H9 (cell line): Measurements from ENCODE around the gene CELF4. TPM values are rescaled to one million over a fixed set of nuclear protein-coding genes. Genes with fewer than 3 reads are reported as not detected.
A peak's percentile ranks its signal among the peaks of the same experiment; 100 is the strongest.

Experiments used
- DNase-seq: peaks from one replicate; pipeline ENCODE4 v3.0.0-alpha.2; 2017
- H2AFZ ChIP-seq: one replicate; pipeline ENCODE4 v1.6.1; 2013; ENCODE audit warnings: mild to moderate bottlenecking, low read length, control low read depth, moderate library complexity
- H2AK5ac ChIP-seq: 2 replicates; pipeline ENCODE4 v1.6.1; 2013; ENCODE audit warnings: low read length, control low read depth, mixed read lengths; ENCODE audit not compliant: insufficient read length
- H2BK120ac ChIP-seq: one replicate; pipeline ENCODE4 v1.6.1; 2013; ENCODE audit warnings: low read depth, mild to moderate bottlenecking, low read length, control low read depth, inconsistent platforms; ENCODE audit not compliant: poor library complexity, severe bottlenecking
- H2BK12ac ChIP-seq: 2 replicates; pipeline ENCODE4 v1.6.1; 2013; ENCODE audit warnings: low read length, control low read depth, mixed read lengths, low read depth; ENCODE audit not compliant: insufficient read length
- H2BK15ac ChIP-seq: 2 replicates; pipeline ENCODE4 v1.6.1; 2013; ENCODE audit warnings: low read depth, low read length, control low read depth
- H2BK20ac ChIP-seq: one replicate; pipeline ENCODE4 v1.6.1; 2013; ENCODE audit warnings: low read depth, mild to moderate bottlenecking, low read length, control low read depth, inconsistent platforms; ENCODE audit not compliant: poor library complexity, severe bottlenecking
- H2BK5ac ChIP-seq: 2 replicates; pipeline ENCODE4 v1.6.1; 2013; ENCODE audit warnings: low read length, control low read depth, mixed read lengths; ENCODE audit not compliant: insufficient read length
- H3K14ac ChIP-seq: 2 replicates; pipeline ENCODE4 v1.6.1; 2013; ENCODE audit warnings: low read length, control low read depth; ENCODE audit not compliant: insufficient read depth
- H3K18ac ChIP-seq: 2 replicates; pipeline ENCODE4 v1.6.1; 2013; ENCODE audit warnings: low read depth, mild to moderate bottlenecking, mixed read lengths, low read length, control low read depth; ENCODE audit not compliant: insufficient read length
- H3K23ac ChIP-seq: 2 replicates; pipeline ENCODE4 v1.6.1; 2013; ENCODE audit warnings: low read length, control low read depth, mixed read lengths, low read depth; ENCODE audit not compliant: insufficient read length
- H3K23me2 ChIP-seq: 2 replicates; pipeline ENCODE4 v1.6.1; 2013; ENCODE audit warnings: low read depth, mild to moderate bottlenecking, mixed read lengths, low read length, control low read depth; ENCODE audit not compliant: insufficient read length, poor library complexity, severe bottlenecking
- H3K27ac ChIP-seq: 2 replicates; pipeline ENCODE4 v1.5.1; 2013; ENCODE audit warnings: low read length, control low read depth, mixed read lengths, low read depth; ENCODE audit not compliant: insufficient read length
- H3K27me3 ChIP-seq: 2 replicates; pipeline ENCODE4 v1.6.1; 2013; ENCODE audit warnings: low read length, control low read depth, inconsistent platforms; ENCODE audit not compliant: insufficient read depth
- H3K4ac ChIP-seq: 2 replicates; pipeline ENCODE4 v1.6.1; 2013; ENCODE audit warnings: low read depth, mild to moderate bottlenecking, control low read depth, inconsistent platforms, low read length, moderate library complexity
- H3K4me1 ChIP-seq: 2 replicates; pipeline ENCODE4 v1.6.1; 2013; ENCODE audit warnings: low read length, control low read depth, inconsistent platforms; ENCODE audit not compliant: insufficient read depth
- H3K4me2 ChIP-seq: 2 replicates; pipeline ENCODE4 v1.6.1; 2013; ENCODE audit warnings: low read length, control low read depth, mixed read lengths; ENCODE audit not compliant: insufficient read length, insufficient read depth
- H3K56ac ChIP-seq: 2 replicates; pipeline ENCODE4 v1.6.1; 2013; ENCODE audit warnings: low read depth, mild to moderate bottlenecking, mixed read lengths, low read length, control low read depth; ENCODE audit not compliant: insufficient read length
- H3K79me1 ChIP-seq: 2 replicates; pipeline ENCODE4 v1.6.1; 2013; ENCODE audit warnings: low read depth, mild to moderate bottlenecking, moderate library complexity, low read length, control low read depth, inconsistent platforms; ENCODE audit not compliant: insufficient read depth, poor library complexity, severe bottlenecking
- H3K79me2 ChIP-seq: 2 replicates; pipeline ENCODE4 v1.6.1; 2013; ENCODE audit warnings: low read length, control low read depth, inconsistent platforms; ENCODE audit not compliant: insufficient read depth
- H3K9ac ChIP-seq: 2 replicates; pipeline ENCODE4 v1.6.1; 2013; ENCODE audit warnings: low read length, control low read depth, mixed read lengths; ENCODE audit not compliant: insufficient read length; ENCODE audit errors: extremely low read depth
- H3K9me3 ChIP-seq: one replicate; pipeline ENCODE4 v1.6.1; 2013; ENCODE audit warnings: low read depth, low read length, inconsistent platforms; ENCODE audit not compliant: control insufficient read depth
- H3T11ph ChIP-seq: one replicate; pipeline ENCODE4 v1.6.1; 2013; ENCODE audit warnings: mild to moderate bottlenecking, low read length, control low read depth, inconsistent platforms
- H4K20me1 ChIP-seq: one replicate; pipeline ENCODE4 v1.6.1; 2013; ENCODE audit not compliant: control insufficient read depth, insufficient read length, insufficient read depth
- H4K5ac ChIP-seq: 2 replicates; pipeline ENCODE4 v1.6.1; 2013; ENCODE audit warnings: low read depth, mild to moderate bottlenecking, mixed read lengths, low read length, control low read depth; ENCODE audit not compliant: insufficient read length
- H4K8ac ChIP-seq: replicated peaks from 2 replicates; pipeline ENCODE4 v1.6.1; 2013; ENCODE audit warnings: low read length, control low read depth, mixed read lengths, low read depth; ENCODE audit not compliant: insufficient read length
- H4K91ac ChIP-seq: 2 replicates; pipeline ENCODE4 v1.6.1; 2013; ENCODE audit warnings: low read depth, mild to moderate bottlenecking, moderate library complexity, mixed read lengths, low read length, control low read depth; ENCODE audit not compliant: insufficient read length
- H3K27ac Mint-ChIP-seq, 3 experiments: 2 replicates in 2 of 3; 3 replicates in 1 of 3; pipeline ENCODE4 v1.8.0; 2020 to 2021; ENCODE audit warnings: mixed read lengths in 3 of 3, mild to moderate bottlenecking in 1 of 3, moderate library complexity in 1 of 3
- H3K27me3 Mint-ChIP-seq: 2 replicates; pipeline ENCODE4 v1.8.0; 2021; ENCODE audit warnings: low read depth, mild to moderate bottlenecking, moderate library complexity, mixed read lengths
- H3K36me3 Mint-ChIP-seq, 3 experiments: 2 replicates in 2 of 3; 3 replicates in 1 of 3; pipeline ENCODE4 v1.8.0; 2020 to 2021; ENCODE audit warnings: low read depth in 3 of 3, mixed read lengths in 3 of 3; ENCODE audit not compliant: insufficient read depth in 1 of 3
- H3K4me1 Mint-ChIP-seq, 2 experiments: 2 replicates each; pipeline ENCODE4 v1.8.0; 2020; ENCODE audit warnings: mixed read lengths in 2 of 2
- H3K4me3 Mint-ChIP-seq, 2 experiments: 2 replicates in 1 of 2; 3 replicates in 1 of 2; pipeline ENCODE4 v1.8.0; 2020 to 2021; ENCODE audit warnings: mild to moderate bottlenecking in 2 of 2, mixed read lengths in 2 of 2, moderate library complexity in 1 of 2
- H3K9me3 Mint-ChIP-seq, 2 experiments: 2 replicates in 1 of 2; 3 replicates in 1 of 2; pipeline ENCODE4 v1.8.0; 2020; ENCODE audit warnings: mild to moderate bottlenecking in 2 of 2, mixed read lengths in 2 of 2, moderate library complexity in 1 of 2
- CTCF ChIP-seq: fragments of 200-600 bp; sonication (generic); conservative IDR thresholded peaks from 3 replicates; pipeline ENCODE4 v1.8.0; 2021; ENCODE audit warnings: antibody characterized with exemption, mild to moderate bottlenecking
- WGBS: extraction: QIAGEN DNeasy Blood & Tissue Kit; methylation state at CpG from one replicate; pipeline ENCODE4 v1.1.7; 2013; ENCODE audit warnings: missing lambda C conversion rate, low lambda C conversion rate, mixed read lengths; ENCODE audit not compliant: insufficient read length; ENCODE audit errors: extremely low coverage; 5-methylcytosine and 5-hydroxymethylcytosine counted together
- total RNA-seq: library from RNA; stranded (reverse); gene quantifications from 2 replicates; pipeline ENCODE4 v1.2.1, GENCODE V29; 2021

The CELF4 gene
- total RNA-seq, 1 experiment from 2014 or later = 1.1 TPM

GRCh38 chr18:37448946-37449345 lies 116.7 kb downstream of the CELF4 start:
- H3K4me1 ChIP-seq = peaks cover 2% of the 10 kb centered on the region; the same call in 1 of the 2 replicates
- H2AK5ac ChIP-seq = no peak overlapping the region
- H3K79me1 ChIP-seq = no peaks in the 10 kb centered on the region
- no peak overlapping the region for H2AFZ ChIP-seq
- H3K9ac ChIP-seq = no peak overlapping the region
- no peak overlapping the region for H4K8ac ChIP-seq
- H2BK12ac ChIP-seq = no peak overlapping the region
- no peaks in the 10 kb centered on the region for H3K79me2 ChIP-seq
- no peak for TF ChIP-seq CTCF
- H4K20me1 ChIP-seq = no peaks in the 10 kb centered on the region
- H3K27ac ChIP-seq = no peak overlapping the region
- H2BK20ac ChIP-seq = no peak overlapping the region
- peaks cover 34 to 61% of the 10 kb centered on the region in 2 experiments for H3K4me1 Mint-ChIP-seq
- H3K18ac ChIP-seq = peak overlapping the region; percentile 35
- peak overlapping the region in 1 of 3 experiments; percentile 40; a peak in 2 of 7 replicates for H3K27ac Mint-ChIP-seq
- no peaks in the 10 kb centered on the region for H3K9me3 ChIP-seq
- no peak overlapping the region for H3K4me2 ChIP-seq
- H2BK15ac ChIP-seq = no peak overlapping the region
- peaks cover 0 to 3% of the 10 kb centered on the region in 2 experiments; a peak in 3 of 5 replicates for H3K9me3 Mint-ChIP-seq
- H3K36me3 Mint-ChIP-seq = no peaks in the 10 kb centered on the region
- H3K56ac ChIP-seq = no peak overlapping the region
- no peak for DNase-seq
- no peak overlapping the region for H4K5ac ChIP-seq
- no peak overlapping the region for H3K23ac ChIP-seq
- no peak overlapping the region for H3K14ac ChIP-seq
- H2BK5ac ChIP-seq = no peak overlapping the region
- no peak overlapping the region for H3K4ac ChIP-seq
- no peak overlapping the region for H2BK120ac ChIP-seq
- no peak overlapping the region; a peak in 1 of 5 replicates for H3K4me3 Mint-ChIP-seq
- H3K23me2 ChIP-seq = no peaks in the 10 kb centered on the region
- no peak overlapping the region for H3T11ph ChIP-seq
- no peaks in the 10 kb centered on the region for H3K27me3 ChIP-seq
- H3K27me3 Mint-ChIP-seq = peaks cover 15% of the 10 kb centered on the region
- no peak overlapping the region for H4K91ac ChIP-seq
- WGBS = no CpG with 5 or more reads among the region's 4 CpGs
